MM.1S (cell line): Measurements from ENCODE around the gene DCAF17.

ENCODE experiments used
- DNase-seq: peaks from one replicate; pipeline ENCODE4 v3.0.0-alpha.2; 2015
- H2AFZ ChIP-seq: fragments of 300-600 bp; sonication (generic); 2 replicates; pipeline ENCODE4 v1.6.0; 2016; ENCODE audit warnings: antibody characterized with exemption, low read length
- H3F3A ChIP-seq: fragments of 300-600 bp; sonication (generic); 2 replicates; pipeline ENCODE4 v1.6.1; 2016; ENCODE audit warnings: mild to moderate bottlenecking, antibody characterized with exemption, low read length, moderate library complexity, mixed read lengths; ENCODE audit not compliant: insufficient read depth
- H3K27ac ChIP-seq: fragments of 300-600 bp; sonication (generic); 2 replicates; pipeline ENCODE4 v1.5.1; 2016; ENCODE audit warnings: mild to moderate bottlenecking, low read length
- H3K27me3 ChIP-seq: fragments of 300-600 bp; sonication (generic); replicated peaks from 2 replicates; pipeline ENCODE4 v1.6.0; 2016; ENCODE audit warnings: low read length; ENCODE audit not compliant: insufficient read depth
- H3K36me3 ChIP-seq: fragments of 300-600 bp; sonication (generic); replicated peaks from 2 replicates; pipeline ENCODE4 v1.6.1; 2016; ENCODE audit warnings: mild to moderate bottlenecking, low read length, mixed read lengths; ENCODE audit not compliant: insufficient read depth
- H3K4me1 ChIP-seq: fragments of 300-600 bp; sonication (generic); 2 replicates; pipeline ENCODE4 v1.6.1; 2016; ENCODE audit warnings: low read length, mixed read lengths
- H3K4me2 ChIP-seq: fragments of 300-600 bp; sonication (generic); 2 replicates; pipeline ENCODE4 v1.6.0; 2016; ENCODE audit warnings: low read depth, low read length
- H3K4me3 ChIP-seq: fragments of 300-600 bp; sonication (generic); 2 replicates; pipeline ENCODE4 v1.5.1; 2016; ENCODE audit warnings: low read length, mixed read lengths
- H3K79me2 ChIP-seq: fragments of 300-600 bp; sonication (generic); 2 replicates; pipeline ENCODE4 v1.6.1; 2016; ENCODE audit warnings: mixed run types, low read length, mixed read lengths
- H3K9ac ChIP-seq: fragments of 300-600 bp; sonication (generic); 2 replicates; pipeline ENCODE4 v1.6.1; 2016; ENCODE audit warnings: low read length, mixed read lengths
- H3K9me2 ChIP-seq: fragments of 300-600 bp; sonication (generic); replicated peaks from 2 replicates; pipeline ENCODE4 v1.6.1; 2016; ENCODE audit warnings: mild to moderate bottlenecking, low read length, mixed read lengths; ENCODE audit not compliant: insufficient read depth
- H3K9me3 ChIP-seq: fragments of 300-600 bp; sonication (generic); replicated peaks from 2 replicates; pipeline ENCODE4 v1.6.1; 2016; ENCODE audit warnings: mild to moderate bottlenecking, low read length, mixed read lengths; ENCODE audit not compliant: insufficient read depth
- H4K20me1 ChIP-seq: fragments of 300-600 bp; sonication (generic); 2 replicates; pipeline ENCODE4 v1.6.1; 2016; ENCODE audit warnings: mild to moderate bottlenecking, low read length, moderate library complexity, mixed read lengths; ENCODE audit not compliant: insufficient read depth
- EZH2 ChIP-seq: fragments of 300-600 bp; sonication (generic); optimal IDR thresholded peaks from 2 replicates; pipeline ENCODE3; 2017; ENCODE audit warnings: low read depth, mild to moderate bottlenecking, antibody characterized with exemption, low read length, mixed read lengths
- EZH2phosphoT487 ChIP-seq: fragments of 300-600 bp; sonication (generic); IDR thresholded peaks from 2 replicates; pipeline ENCODE4 v1.6.1; 2018; ENCODE audit warnings: antibody characterized with exemption, low read length
- TF ChIP-seq, protein P1 (sequence below): fragments of 300-600 bp; sonication (generic); IDR thresholded peaks from 2 replicates; pipeline ENCODE4 v1.5.1; 2016; ENCODE audit warnings: antibody characterized with exemption, low read length, mixed read lengths

Gene DCAF17

DNA sequence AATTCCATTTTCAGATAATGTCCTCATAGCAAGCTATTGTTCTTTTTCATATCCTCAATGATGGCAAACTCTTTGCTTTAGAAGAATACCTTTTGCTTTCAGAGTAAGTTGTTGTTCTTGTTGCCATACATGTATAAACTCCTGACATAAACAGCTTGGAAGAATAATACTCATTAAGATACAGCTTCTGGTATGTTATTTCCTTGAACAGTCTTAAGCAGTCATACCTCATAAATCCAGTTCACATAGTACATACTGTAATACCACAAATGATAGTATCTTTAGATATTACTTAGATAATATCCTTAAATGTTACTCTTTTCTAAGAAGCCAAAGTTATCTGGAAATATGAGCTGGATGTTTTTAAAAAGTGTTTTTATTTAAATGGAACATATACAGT is 23.4 kb upstream of the DCAF17 start:
- Histone ChIP-seq H3K4me2 (no peak overlapping the region), H3K9ac (no peak overlapping the region), H3K4me1 (peaks cover 30% of the 10 kb centered on the region)

DNA sequence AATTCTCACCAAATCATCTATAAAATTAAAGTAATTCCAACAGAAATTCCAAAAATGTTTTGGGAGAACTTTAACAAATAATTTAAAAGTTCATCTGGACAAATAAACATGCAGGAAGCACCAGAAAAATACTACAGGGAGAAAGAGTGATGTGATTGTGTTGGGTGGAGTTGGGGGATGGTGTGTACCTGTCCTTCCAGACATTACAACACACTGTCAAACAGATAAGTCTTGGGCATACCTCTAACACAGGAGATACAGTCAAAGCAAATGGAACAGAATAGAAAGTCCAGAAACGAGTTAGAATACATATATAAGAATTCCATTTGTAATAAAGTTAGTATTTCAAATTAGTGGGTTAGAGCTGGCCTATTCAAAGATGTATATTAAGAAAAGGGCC is 22.8 kb upstream of the DCAF17 start:
- Histone ChIP-seq H3K27me3 (no peaks in the 10 kb centered on the region), H3K79me2 (peaks cover 3% of the 10 kb centered on the region; the same call in 1 of the 2 replicates), H2AFZ (no peak overlapping the region)

More for the DNA sequence above, 23.4 kb upstream of the DCAF17 start:
- Histone ChIP-seq H3K79me2 (peaks cover 3% of the 10 kb centered on the region; the same call in 1 of the 2 replicates), H3K27me3 (no peaks in the 10 kb centered on the region), H3K4me3 (no peak overlapping the region), H3K9me2 (no peaks in the 10 kb centered on the region), H3K9me3 (no peaks in the 10 kb centered on the region), H3K27ac (no peak overlapping the region), H2AFZ (no peak overlapping the region), H3K36me3 (no peaks in the 10 kb centered on the region), H3F3A (peaks cover 22% of the 10 kb centered on the region), H4K20me1 (no peaks in the 10 kb centered on the region)
- DNase-seq, result no peak
- TF ChIP-seq EZH2, result no peak
- TF ChIP-seq, protein P1, sequence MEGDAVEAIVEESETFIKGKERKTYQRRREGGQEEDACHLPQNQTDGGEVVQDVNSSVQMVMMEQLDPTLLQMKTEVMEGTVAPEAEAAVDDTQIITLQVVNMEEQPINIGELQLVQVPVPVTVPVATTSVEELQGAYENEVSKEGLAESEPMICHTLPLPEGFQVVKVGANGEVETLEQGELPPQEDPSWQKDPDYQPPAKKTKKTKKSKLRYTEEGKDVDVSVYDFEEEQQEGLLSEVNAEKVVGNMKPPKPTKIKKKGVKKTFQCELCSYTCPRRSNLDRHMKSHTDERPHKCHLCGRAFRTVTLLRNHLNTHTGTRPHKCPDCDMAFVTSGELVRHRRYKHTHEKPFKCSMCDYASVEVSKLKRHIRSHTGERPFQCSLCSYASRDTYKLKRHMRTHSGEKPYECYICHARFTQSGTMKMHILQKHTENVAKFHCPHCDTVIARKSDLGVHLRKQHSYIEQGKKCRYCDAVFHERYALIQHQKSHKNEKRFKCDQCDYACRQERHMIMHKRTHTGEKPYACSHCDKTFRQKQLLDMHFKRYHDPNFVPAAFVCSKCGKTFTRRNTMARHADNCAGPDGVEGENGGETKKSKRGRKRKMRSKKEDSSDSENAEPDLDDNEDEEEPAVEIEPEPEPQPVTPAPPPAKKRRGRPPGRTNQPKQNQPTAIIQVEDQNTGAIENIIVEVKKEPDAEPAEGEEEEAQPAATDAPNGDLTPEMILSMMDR, result no peak

DNA sequence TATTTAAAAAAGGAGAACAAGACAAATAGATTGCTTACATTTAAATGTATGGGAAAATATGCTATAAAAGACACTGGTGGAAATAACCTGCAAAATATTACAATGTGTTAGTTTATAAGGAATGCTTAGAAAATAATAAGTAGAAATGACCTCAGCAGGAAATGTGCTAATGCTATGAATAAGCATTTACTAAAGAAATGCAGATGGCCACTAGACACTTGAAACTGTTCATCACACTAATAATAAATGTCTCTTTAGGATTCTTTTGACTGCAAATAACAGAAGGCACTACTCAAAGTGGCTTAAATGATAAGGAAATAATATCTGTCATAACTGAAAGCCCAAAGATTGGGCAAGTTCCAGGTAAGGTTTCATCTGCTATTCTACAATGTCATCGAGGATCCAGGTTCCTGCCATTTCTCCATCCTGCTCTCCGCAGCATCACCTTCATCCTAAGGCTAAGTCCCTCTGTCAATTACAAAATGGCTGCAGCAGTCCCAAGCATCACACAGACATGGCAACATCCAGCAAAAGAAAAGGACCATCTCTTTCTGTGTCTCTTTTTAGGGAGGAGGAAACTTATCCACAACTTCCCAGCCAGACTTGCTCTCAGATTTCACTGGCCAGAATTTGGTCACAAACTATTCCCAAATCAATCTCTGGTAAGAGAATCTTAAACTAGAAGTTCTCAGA is 22.1 kb upstream of the DCAF17 start:
- Histone ChIP-seq H3F3A (peaks cover 9% of the 10 kb centered on the region), H4K20me1 (no peaks in the 10 kb centered on the region), H3K27me3 (no peaks in the 10 kb centered on the region), H3K9me2 (no peaks in the 10 kb centered on the region), H3K4me2 (no peak overlapping the region), H3K79me2 (peaks cover 3% of the 10 kb centered on the region; the same call in 1 of the 2 replicates), H2AFZ (no peak overlapping the region), H3K9me3 (no peaks in the 10 kb centered on the region), H3K4me3 (no peak overlapping the region), H3K27ac (no peak overlapping the region), H3K36me3 (no peaks in the 10 kb centered on the region), H3K9ac (no peak overlapping the region), H3K4me1 (peaks cover 20% of the 10 kb centered on the region)
- TF ChIP-seq EZH2 (no peak), EZH2phosphoT487 (no peak)
- TF ChIP-seq, protein P1, result no peak
- DNase-seq, result no peak

More for the DNA sequence above, 22.8 kb upstream of the DCAF17 start:
- H3F3A ChIP-seq, result peaks cover 17% of the 10 kb centered on the region
- no peak overlapping the region for H3K4me2 ChIP-seq
- H3K4me1 ChIP-seq, result peaks cover 27% of the 10 kb centered on the region
- no peak for DNase-seq
- H3K9me3 ChIP-seq, result no peaks in the 10 kb centered on the region
- no peak overlapping the region for H3K4me3 ChIP-seq
- no peaks in the 10 kb centered on the region for H4K20me1 ChIP-seq
- H3K9me2 ChIP-seq, result no peaks in the 10 kb centered on the region
- H3K9ac ChIP-seq, result no peak overlapping the region
- H3K36me3 ChIP-seq, result no peaks in the 10 kb centered on the region
- no peak for TF ChIP-seq EZH2phosphoT487
- TF ChIP-seq EZH2, result no peak
- TF ChIP-seq, protein P1, result no peak
- no peak overlapping the region for H3K27ac ChIP-seq
